MG63 (cell line): Measurements from ENCODE around the gene OCIAD2. TPM values are rescaled to one million over a fixed set of nuclear protein-coding genes. Genes with fewer than 3 reads are reported as not detected.
"Not testable (repeated sequence)": the region's sequence is repeated elsewhere in the genome, so short reads cannot be mapped to it uniquely, and the experiment has no call there.

ENCODE experiments used
- DNase-seq: peaks from one replicate; pipeline ENCODE4 v3.0.0-alpha.2; 2020
- H3K27me3 ChIP-seq: fragments of 250-450 bp; sonication (Bioruptor Pico); 2 replicates; pipeline ENCODE4 v1.5.1; 2020; ENCODE audit warnings: mild to moderate bottlenecking, moderate library complexity
- H3K36me3 ChIP-seq: fragments of 250-450 bp; sonication (Bioruptor Pico); 2 replicates; pipeline ENCODE4 v1.5.1; 2020; ENCODE audit warnings: mild to moderate bottlenecking, moderate library complexity
- H3K4me3 ChIP-seq: fragments of 250-450 bp; sonication (Bioruptor Pico); 2 replicates; pipeline ENCODE4 v1.5.1; 2020; ENCODE audit warnings: mild to moderate bottlenecking, moderate library complexity
- H3K9me3 ChIP-seq: fragments of 250-450 bp; sonication (Bioruptor Pico); 2 replicates; pipeline ENCODE4 v1.5.1; 2020; ENCODE audit warnings: mild to moderate bottlenecking, moderate library complexity
- total RNA-seq: library from RNA; depleted of rRNA; stranded (reverse); fragments of >200 nt; shearing (Covaris generic); gene quantifications from 2 replicates; pipeline ENCODE4 v1.2.3, GENCODE V29; 2014; ENCODE audit warnings: low replicate concordance; rRNA removed

The OCIAD2 gene, protein sequence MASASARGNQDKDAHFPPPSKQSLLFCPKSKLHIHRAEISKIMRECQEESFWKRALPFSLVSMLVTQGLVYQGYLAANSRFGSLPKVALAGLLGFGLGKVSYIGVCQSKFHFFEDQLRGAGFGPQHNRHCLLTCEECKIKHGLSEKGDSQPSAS
- total RNA-seq: not detected in 2 replicates

DNA sequence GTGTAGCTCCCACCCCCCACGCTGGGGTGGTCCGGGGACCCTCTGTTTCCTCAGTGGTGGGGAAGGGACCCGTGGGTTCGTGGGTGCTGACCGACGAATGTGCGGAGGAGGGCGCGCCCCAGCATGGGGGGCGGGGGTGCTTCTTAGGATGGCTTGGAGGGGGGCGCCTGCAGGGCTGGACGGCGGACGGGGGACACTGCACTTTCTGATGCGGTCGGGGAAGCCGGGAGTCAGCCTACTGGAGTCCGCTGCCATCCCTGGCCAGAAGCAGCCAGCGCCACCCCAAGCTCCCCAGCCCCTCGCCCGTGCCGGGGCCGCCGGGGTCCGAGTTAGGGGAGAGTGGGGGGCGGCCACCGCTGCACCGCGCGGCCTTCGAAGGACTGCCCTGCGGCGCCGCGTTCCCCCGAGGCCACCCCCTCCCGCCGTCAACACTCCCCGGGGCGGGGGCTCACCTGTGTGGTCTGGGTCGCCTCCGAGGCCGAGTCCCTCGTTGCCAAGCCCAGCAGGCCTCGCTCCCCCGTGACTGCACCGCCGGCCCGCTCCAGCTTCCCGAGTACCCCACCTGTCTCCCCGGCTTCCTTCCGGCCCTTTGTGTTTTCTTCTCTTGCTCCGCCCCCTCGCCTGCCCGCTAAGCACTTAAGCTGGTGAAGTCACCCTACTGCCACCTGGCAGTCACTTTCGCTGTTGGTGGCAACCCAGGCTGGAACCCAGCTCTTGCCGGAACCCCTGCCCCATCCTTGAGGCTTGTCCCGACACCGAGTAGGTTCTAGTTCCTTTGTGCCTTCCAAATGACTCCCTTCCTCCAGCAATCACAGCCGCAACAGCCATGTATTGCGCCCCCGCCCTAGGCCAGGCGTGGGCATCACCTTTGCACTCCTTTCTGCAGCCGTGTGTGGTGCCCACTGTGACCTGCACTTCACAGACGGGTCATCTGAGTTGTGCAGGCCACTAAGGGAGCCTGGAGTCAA, at the start of gene OCIAD2:
TSS of gene OCIAD2 (minus strand) at position 569 of the 968 bp plus-strand sequence. CDS start 2,225 bp downstream, outside the sequence.
- no peaks in the 10 kb centered on the region for H3K27me3 ChIP-seq
- no peaks in the 10 kb centered on the region for H3K9me3 ChIP-seq
- no peaks in the 10 kb centered on the region for H3K36me3 ChIP-seq
- no peak within 1 kb of the TSS for H3K4me3 ChIP-seq
- no peak for DNase-seq

DNA sequence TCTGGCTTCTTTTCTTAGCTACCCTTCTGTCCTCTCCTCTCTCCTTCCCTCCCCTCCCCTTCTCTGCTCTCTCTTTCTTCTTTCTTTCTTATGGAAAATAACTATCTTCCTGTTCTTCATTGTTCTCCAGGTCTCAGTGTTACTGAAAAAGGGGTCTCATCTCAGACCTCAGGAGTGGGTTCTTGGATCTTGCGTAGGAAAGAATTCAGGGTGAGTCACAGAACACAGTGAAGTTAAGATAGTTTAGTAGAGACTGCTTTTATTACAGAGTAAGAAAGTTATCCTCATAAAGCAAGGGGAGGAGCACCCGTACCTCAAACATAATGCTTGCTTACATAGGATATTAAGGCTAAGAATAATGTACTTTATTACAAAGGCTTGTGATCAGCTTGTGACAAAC, 47.7 kb upstream of the OCIAD2 start:
- Histone ChIP-seq H3K36me3 (no peaks in the 10 kb centered on the region; the same call in 1 of the 2 replicates), H3K27me3 (no peaks in the 10 kb centered on the region), H3K9me3 (no peaks in the 10 kb centered on the region), H3K4me3 (no peak overlapping the region)
- no peak for DNase-seq

DNA sequence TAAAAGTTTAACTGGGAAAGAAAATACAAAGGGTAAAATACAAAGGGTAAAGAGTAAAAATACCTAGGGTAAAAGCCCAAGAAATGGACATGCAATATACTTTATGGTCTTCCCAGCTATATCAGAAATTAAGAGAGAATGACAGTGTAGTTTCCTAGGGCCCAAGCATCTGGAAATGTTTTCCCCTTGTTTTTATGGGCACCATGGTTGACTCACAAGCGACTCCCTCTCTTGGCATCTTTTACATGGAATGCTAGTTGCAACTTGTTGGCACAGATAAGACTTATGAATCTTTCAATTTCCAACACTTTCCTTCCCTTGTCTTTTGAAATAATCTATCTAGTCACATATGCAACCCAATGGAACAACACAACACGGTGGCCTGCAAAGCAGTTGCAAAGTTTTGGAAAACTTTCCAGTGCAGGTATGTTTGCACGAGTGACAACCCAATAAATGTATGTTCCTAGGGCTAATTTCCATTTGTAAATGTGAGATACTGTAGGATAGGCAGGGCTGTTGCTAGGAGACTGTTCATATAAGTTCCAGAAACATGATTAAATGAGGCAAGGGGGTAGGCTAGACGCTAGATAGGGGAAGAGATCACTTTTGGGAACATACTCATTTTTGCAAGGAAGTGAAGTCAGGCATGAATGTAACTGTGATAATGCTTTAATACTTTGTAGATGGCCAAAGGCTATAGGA, 43.1 kb upstream of the OCIAD2 start:
- no peak overlapping the region for H3K4me3 ChIP-seq
- peak; percentile 50 for DNase-seq
- no peaks in the 10 kb centered on the region for H3K9me3 ChIP-seq
- no peaks in the 10 kb centered on the region; the same call in 1 of the 2 replicates for H3K36me3 ChIP-seq
- no peaks in the 10 kb centered on the region for H3K27me3 ChIP-seq

DNA sequence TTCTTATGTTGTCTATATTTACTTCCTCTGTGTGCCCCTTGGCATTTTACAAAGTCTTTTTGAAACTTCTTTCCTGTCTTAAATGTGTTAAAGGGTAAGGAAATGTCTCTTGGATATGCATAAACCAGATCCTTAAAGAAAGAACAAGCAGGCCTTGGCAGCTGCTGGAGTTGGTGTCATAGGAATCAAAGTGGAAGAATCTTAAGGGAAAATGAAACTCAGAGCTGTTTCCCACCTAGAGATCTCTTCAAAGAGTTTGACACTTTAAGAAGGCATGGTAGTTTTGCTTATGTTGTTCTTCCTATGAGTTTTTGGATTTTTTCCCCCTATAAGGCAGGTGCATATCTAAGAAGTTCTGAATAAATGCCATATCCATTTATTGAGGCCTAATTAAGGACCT, 42.5 kb upstream of the OCIAD2 start:
- DNase-seq: no peak
- Histone ChIP-seq H3K9me3 (no peaks in the 10 kb centered on the region), H3K4me3 (no peak overlapping the region), H3K27me3 (no peaks in the 10 kb centered on the region), H3K36me3 (no peaks in the 10 kb centered on the region; the same call in 1 of the 2 replicates)

DNA sequence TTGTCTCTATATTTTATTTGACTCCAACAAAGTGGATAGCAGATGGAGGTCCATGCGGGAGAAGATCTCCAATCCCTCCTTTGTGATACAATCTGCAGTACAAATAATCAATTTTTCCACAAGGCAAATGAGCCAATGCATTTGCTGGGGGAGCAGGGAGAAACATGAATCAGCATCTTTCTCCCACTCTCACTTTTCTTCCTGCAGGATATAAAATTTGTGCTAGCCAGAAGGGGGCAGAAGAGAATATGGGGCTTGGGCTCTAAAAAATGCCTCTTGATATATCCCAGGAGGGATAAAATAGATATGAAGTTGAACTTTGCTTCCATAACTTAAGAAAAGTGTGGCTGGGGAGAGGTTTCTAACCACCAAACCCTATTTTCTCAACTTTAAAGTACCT, 41.2 kb upstream of the OCIAD2 start:
- Histone ChIP-seq H3K4me3 (no peak overlapping the region), H3K36me3 (no peaks in the 10 kb centered on the region; the same call in 1 of the 2 replicates), H3K27me3 (no peaks in the 10 kb centered on the region), H3K9me3 (no peaks in the 10 kb centered on the region)
- no peak for DNase-seq

DNA sequence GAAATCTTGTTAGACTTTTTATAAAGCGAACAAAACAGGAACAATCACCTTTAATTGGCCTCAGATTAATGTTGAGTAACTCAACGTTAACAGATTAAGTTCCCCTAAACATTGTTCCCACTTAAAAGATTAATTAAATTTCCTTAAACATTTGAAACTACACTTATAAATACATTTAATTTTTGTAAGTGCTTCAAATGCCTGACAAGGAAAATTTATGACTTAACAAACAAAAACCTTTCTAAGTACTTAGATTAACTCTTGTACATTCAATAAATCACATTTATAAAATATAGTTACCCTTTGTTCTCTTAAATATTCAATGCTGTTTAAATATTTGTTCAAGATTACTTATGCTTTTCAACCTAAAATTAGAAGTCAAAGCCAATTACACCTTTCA, 39.4 kb upstream of the OCIAD2 start:
- H3K36me3 ChIP-seq: no peaks in the 10 kb centered on the region; the same call in 1 of the 2 replicates
- DNase-seq: no peak
- no peaks in the 10 kb centered on the region for H3K27me3 ChIP-seq
- no peak overlapping the region for H3K4me3 ChIP-seq
- H3K9me3 ChIP-seq: no peaks in the 10 kb centered on the region

DNA sequence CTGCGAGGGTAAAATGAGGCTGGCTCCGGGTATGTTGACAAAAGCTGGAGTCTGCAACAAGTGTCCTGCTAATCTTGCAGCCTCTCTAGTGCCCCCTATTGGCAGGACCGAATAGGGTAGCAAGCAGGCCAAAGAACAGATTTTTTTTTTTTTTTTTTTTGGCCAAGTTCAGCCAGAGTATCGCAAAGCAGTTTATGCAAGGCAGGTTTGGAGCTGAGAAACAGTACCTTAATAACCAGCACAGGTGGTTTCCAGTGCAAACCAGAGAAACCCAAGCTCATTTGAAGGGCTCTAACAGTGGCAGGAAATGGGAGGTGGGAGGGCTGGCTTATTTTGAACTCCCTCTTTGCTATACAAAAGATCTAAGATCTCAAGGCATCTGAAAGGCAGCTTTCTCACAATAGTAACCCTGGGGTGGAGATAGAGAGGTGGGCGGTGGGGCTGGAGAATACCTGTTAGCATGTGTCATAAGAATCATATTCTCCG, 38.2 kb upstream of the OCIAD2 start:
- Histone ChIP-seq H3K27me3 (no peaks in the 10 kb centered on the region), H3K36me3 (no peaks in the 10 kb centered on the region; the same call in 1 of the 2 replicates), H3K4me3 (no peak overlapping the region), H3K9me3 (no peaks in the 10 kb centered on the region)
- no peak for DNase-seq

DNA sequence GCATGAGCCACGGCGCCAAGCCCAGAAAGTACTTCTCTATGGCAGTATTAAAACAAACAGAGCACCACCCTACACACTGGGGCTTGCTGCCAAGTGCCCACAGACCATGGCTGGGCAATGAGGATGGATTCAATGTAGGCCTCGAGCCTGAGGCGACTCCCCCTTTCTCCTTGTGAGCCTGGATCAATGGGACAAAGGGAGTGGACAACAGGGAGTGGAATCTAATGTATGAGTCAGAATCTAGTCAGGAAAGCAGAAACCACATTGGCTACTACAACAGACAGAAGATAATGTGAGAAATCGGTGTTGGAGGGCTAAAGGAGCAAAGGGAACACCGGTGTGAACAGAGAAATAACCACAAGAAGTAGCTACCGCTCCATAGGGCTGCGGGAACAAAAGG, 37.7 kb upstream of the OCIAD2 start:
- Histone ChIP-seq H3K9me3 (no peaks in the 10 kb centered on the region), H3K36me3 (no peaks in the 10 kb centered on the region), H3K4me3 (no peak overlapping the region), H3K27me3 (no peaks in the 10 kb centered on the region)
- peak; percentile 78 for DNase-seq

DNA sequence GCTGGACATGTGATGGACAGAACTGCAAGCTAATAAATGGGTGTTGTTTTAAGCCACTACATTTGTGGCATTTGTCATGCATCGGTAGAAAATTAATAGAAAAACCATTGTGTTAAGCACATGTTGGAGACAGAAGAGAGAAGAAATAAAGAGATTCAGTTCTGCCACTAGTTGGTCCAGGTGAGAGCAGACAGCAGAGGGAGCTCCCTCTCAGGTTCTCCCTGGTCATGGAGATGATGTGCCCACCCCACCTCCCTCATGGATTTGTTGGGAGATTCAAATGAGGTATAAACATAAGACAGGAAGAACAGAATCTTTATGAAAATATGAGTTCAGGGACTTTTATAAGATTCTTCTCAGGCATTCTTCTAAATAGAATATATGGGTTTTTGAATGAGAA, 36.8 kb upstream of the OCIAD2 start:
- no peak overlapping the region for H3K4me3 ChIP-seq
- no peaks in the 10 kb centered on the region for H3K9me3 ChIP-seq
- no peak for DNase-seq
- no peaks in the 10 kb centered on the region for H3K36me3 ChIP-seq
- H3K27me3 ChIP-seq: no peaks in the 10 kb centered on the region

DNA sequence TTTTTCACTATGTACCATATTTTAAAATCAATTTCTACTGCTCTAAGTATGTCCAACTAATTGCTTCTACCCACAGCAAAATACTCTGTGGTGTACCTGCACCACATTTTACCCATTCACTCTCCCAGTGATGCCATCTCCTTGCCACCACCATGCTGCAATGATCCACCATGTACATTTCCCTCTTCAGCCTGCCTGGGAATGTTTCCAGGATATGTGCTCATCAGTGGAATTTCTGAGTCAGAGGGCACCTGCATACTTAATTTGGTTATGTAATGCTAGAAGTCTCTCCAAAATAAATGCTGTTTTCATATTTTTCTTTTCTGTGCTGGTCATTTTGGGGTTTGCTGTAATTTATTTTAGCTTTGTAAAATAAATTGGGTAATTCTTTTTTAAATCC, 33.2 kb upstream of the OCIAD2 start:
- no peak overlapping the region for H3K4me3 ChIP-seq
- no peaks in the 10 kb centered on the region for H3K9me3 ChIP-seq
- H3K36me3 ChIP-seq: no peaks in the 10 kb centered on the region
- no peaks in the 10 kb centered on the region for H3K27me3 ChIP-seq
- peak; percentile 71 for DNase-seq

DNA sequence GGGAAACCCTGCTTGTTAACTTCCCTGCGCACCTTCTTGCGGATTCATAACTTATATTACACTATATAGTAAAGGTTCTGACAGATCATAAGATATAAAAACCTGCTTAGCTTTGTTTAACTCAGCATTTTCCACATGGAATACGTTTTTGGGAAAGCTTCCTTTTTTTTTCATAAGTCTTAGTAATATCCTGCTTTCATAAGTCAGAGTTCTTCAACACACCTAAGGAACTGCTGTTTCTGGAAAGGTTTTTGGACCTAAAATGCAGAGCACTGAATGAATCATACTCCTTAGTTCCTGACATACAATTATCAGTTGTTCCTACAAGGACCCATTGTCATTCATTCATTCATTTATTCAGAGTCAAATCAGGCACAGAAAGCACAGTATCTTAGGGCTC, 32.3 kb upstream of the OCIAD2 start:
- no peak overlapping the region for H3K4me3 ChIP-seq
- no peaks in the 10 kb centered on the region for H3K9me3 ChIP-seq
- H3K27me3 ChIP-seq: no peaks in the 10 kb centered on the region
- H3K36me3 ChIP-seq: no peaks in the 10 kb centered on the region
- DNase-seq: no peak

DNA sequence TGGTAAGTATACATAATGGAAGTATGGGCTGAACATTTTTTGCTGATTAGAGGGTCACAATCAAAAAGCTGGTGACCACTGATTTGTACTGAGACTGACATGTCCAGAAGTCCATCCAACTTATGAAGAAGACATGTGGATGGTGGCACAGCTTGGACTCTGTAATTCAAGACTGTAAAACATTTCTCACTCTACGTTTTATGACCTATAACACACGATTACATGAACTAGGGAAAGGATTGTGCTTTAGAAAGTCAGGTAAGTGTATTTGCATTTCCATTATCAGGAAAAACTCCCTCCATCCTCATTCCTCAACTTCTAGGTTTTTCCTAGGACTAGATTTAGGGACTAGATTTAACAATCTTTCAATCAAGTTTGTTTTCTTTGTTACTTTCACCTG, 30.5 kb upstream of the OCIAD2 start:
- no peak overlapping the region for H3K4me3 ChIP-seq
- no peaks in the 10 kb centered on the region for H3K27me3 ChIP-seq
- H3K9me3 ChIP-seq: no peaks in the 10 kb centered on the region
- DNase-seq: no peak
- no peaks in the 10 kb centered on the region for H3K36me3 ChIP-seq

DNA sequence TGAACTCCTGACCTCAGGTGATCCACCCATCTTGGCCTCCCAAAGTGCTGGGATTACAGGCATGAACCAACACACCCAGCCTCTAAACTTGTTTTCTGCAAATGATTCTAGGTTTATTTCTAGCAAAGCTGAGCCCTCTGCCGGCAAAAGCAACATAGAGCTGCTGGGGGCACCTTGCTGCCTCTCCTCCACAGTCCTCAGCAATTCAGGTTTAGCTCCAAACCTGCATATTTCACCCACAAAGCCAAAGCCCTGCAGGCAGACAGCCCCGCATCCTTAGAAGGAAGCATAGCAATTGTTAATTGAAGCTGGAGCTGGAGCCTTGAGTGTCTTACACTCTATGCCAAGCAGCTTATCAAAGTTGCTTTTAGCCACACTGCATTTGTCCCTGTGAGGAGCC, 24.9 kb upstream of the OCIAD2 start:
- no peaks in the 10 kb centered on the region for H3K27me3 ChIP-seq
- no peak for DNase-seq
- H3K36me3 ChIP-seq: no peaks in the 10 kb centered on the region

DNA sequence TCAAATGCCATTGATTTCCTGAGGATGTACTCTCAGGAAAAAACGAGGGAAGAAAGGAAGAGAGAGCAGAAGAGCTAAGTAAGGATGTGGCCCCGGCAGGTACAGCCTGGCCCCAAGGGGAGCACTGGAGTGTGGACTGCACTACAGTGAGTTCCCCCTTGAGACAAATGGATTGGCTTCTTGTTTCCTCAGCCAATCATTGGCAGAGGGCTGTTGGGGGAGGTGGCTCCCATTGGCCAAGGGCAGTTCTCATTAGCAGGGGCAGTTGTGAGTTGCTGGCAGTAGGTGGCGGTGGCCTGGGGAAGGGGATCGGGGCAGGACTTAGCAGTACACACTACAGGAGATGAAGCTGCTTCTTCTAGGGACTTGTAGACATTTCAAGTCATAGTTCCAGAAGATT, 24.1 kb upstream of the OCIAD2 start:
- H3K4me3 ChIP-seq: no peak overlapping the region
- no peaks in the 10 kb centered on the region for H3K36me3 ChIP-seq
- no peak for DNase-seq
- H3K9me3 ChIP-seq: no peaks in the 10 kb centered on the region
- no peaks in the 10 kb centered on the region for H3K27me3 ChIP-seq

More for the DNA sequence above, 24.9 kb upstream of the OCIAD2 start:
- no peaks in the 10 kb centered on the region for H3K9me3 ChIP-seq
- no peak overlapping the region for H3K4me3 ChIP-seq

DNA sequence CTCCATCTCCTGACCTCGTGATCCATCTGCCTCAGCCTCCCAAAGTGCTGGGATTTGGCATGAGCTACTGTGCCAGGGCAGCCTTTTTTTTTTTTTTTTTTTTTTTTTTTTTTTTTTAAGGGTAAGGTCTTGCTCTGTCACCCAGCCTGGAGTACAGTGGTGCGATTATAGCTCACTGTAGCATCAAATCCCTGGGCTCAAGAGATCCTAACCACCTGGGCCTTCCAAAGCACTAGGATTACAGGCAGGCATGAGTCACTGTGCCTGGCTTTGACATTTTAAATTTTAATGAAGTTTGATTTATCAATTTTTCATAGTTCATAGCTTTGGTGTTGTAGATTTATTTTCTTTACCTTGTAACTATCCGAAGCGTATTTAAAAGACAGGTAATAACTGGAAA, 17.8 kb upstream of the OCIAD2 start:
- no peak for DNase-seq
- no peaks in the 10 kb centered on the region for H3K27me3 ChIP-seq
- H3K36me3 ChIP-seq: no peaks in the 10 kb centered on the region
- no peak overlapping the region for H3K4me3 ChIP-seq
- no peaks in the 10 kb centered on the region for H3K9me3 ChIP-seq

DNA sequence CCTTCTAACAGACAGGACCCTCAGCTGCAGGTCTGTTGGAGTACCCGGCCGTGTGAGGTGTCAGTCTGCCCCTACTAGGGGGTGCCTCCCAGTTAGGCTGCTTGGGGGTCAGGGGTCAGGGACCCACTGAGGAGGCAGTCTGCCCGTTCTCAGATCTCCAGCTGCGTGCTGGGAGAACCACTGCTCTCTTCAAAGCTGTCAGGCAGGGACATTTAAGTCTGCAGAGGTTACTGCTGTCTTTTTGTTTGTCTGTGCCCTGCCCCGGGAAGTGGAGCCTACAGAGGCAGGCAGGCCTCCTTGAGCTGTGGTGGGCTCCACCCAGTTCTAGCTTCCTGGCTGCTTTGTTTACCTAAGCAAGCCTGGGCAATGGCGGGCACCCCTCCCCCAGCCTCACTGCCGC, 16.5 kb upstream of the OCIAD2 start:
- not testable (repeated sequence) for H3K9me3 ChIP-seq, H3K4me3 ChIP-seq, H3K36me3 ChIP-seq, DNase-seq, H3K27me3 ChIP-seq

DNA sequence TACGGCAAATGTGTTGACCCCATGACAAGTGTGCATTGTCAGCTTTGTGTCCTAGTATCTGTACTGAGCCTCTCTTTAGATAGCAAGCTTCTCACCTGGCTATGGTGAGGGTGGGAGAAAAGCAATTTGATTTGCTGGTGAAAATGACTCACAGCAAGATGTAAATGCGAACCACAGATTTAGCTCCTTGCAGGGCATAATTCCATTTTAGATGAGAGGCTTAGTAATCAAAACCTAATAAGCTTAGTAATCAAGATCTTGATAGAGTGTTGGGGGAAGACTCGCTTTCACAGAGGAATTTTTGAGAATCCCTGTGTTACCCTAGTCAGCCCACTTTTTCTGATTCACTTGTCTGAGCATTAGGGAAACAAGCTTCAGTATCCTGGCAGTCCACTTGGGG, 7.7 kb upstream of the OCIAD2 start:
- Histone ChIP-seq H3K27me3 (no peaks in the 10 kb centered on the region), H3K36me3 (no peaks in the 10 kb centered on the region), H3K4me3 (no peak overlapping the region), H3K9me3 (no peaks in the 10 kb centered on the region)
- DNase-seq: no peak
